ENCODE measurements around the gene CHTOP. TPM values are rescaled to one million over a fixed set of nuclear protein-coding genes. Genes with fewer than 3 reads are reported as not detected.

Gene CHTOP
- total and polyA plus RNA-seq, 2 of the 8 experiments (the other 6 are each of a cell fraction or from before 2014, with no cell fraction given) = 84.6 to 104 TPM

- TF ChIP-seq CHD2 (IDR thresholded peaks at IDR 0.05; ENCODE audit: low read length) = no peak
- no peak for TF ChIP-seq ATF2 (IDR thresholded peaks at IDR 0.05; ENCODE audit: low read length)
These were observed 27.7 kb upstream of the CHTOP start (continued) for GRCh38 chr1:153606194-153606593.
